Keratinocyte (primary cell): Measurements from ENCODE around the gene NSG2. TPM values are rescaled to one million over a fixed set of nuclear protein-coding genes. Genes with fewer than 3 reads are reported as not detected.

Source experiments
- DNase-seq: peaks from one replicate; pipeline ENCODE4 v3.0.0-alpha.2; 2011; ENCODE audit warnings: low read depth, missing footprints, low spot score
- FAIRE-seq: peaks from 2 replicates; lab custom pipeline; 2011; peaks lifted over from hg19 to GRCh38; lab: Jason Lieb, UNC
- H2AFZ ChIP-seq: 2 replicates; pipeline ENCODE4 v1.6.0; 2012; ENCODE audit warnings: low read length, control low read depth, inconsistent platforms; ENCODE audit not compliant: control insufficient read depth
- H3K27ac ChIP-seq: 2 replicates; pipeline ENCODE4 v1.5.1; 2011; ENCODE audit warnings: low read length; ENCODE audit not compliant: control insufficient read depth, insufficient read depth
- H3K27me3 ChIP-seq: 3 replicates; pipeline ENCODE4 v1.6.0; 2011; ENCODE audit warnings: low read length; ENCODE audit not compliant: control insufficient read depth, insufficient read depth; ENCODE audit errors: extremely low read depth
- H3K36me3 ChIP-seq, 2 experiments: 2 replicates in 1 of 2; 3 replicates in 1 of 2; pipeline ENCODE4 v1.5.1; 2011; ENCODE audit warnings: low read length in 2 of 2, mild to moderate bottlenecking in 1 of 2; ENCODE audit not compliant: control insufficient read depth in 2 of 2, insufficient read depth in 2 of 2; ENCODE audit errors: extremely low read depth in 1 of 2
- H3K4me1 ChIP-seq: 3 replicates; pipeline ENCODE4 v1.5.1; 2011; ENCODE audit warnings: low read length; ENCODE audit not compliant: control insufficient read depth, insufficient read depth; ENCODE audit errors: extremely low read depth
- H3K4me2 ChIP-seq: 3 replicates; pipeline ENCODE4 v1.6.0; 2011; ENCODE audit warnings: low read depth, low read length; ENCODE audit not compliant: control insufficient read depth, insufficient read depth; ENCODE audit errors: extremely low read depth
- H3K4me3 ChIP-seq, 3 experiments: fragments of 200-600 bp in 1 of 3; sonication (generic) in 1 of 3; 2 replicates in 2 of 3; 3 replicates in 1 of 3; pipeline ENCODE4 v1.5.1; 2011 to 2016; ENCODE audit warnings: low read length in 3 of 3, mild to moderate bottlenecking in 3 of 3, control low read depth in 2 of 3, inconsistent platforms in 1 of 3, low read depth in 1 of 3, mixed read lengths in 1 of 3, mixed run types in 1 of 3, moderate library complexity in 1 of 3; ENCODE audit not compliant: control insufficient read depth in 2 of 3, insufficient read depth in 2 of 3; ENCODE audit errors: extremely low read depth in 1 of 3
- H3K79me2 ChIP-seq: 2 replicates; pipeline ENCODE4 v1.6.0; 2012; ENCODE audit warnings: low read length; ENCODE audit not compliant: control insufficient read depth, insufficient read depth
- H3K9ac ChIP-seq: 3 replicates; pipeline ENCODE4 v1.6.0; 2011; ENCODE audit warnings: low read length; ENCODE audit not compliant: control insufficient read depth, insufficient read depth; ENCODE audit errors: extremely low read depth
- H3K9me1 ChIP-seq: 3 replicates; pipeline ENCODE4 v1.6.0; 2011; ENCODE audit warnings: low read length; ENCODE audit not compliant: control insufficient read depth, insufficient read depth; ENCODE audit errors: extremely low read depth
- H3K9me3 ChIP-seq: 2 replicates; pipeline ENCODE4 v1.5.1; 2012; ENCODE audit warnings: low read depth, low read length; ENCODE audit not compliant: control insufficient read depth
- H4K20me1 ChIP-seq: 3 replicates; pipeline ENCODE4 v1.6.0; 2011; ENCODE audit warnings: low read length; ENCODE audit not compliant: control insufficient read depth, insufficient read depth; ENCODE audit errors: extremely low read depth
- CTCF ChIP-seq, 3 experiments: IDR thresholded peaks in 1 of 3; conservative IDR thresholded peaks in 1 of 3; optimal IDR thresholded peaks in 1 of 3; 2 replicates in 2 of 3; 3 replicates in 1 of 3; pipeline versions ENCODE3 to v1.5.1; 2011; ENCODE audit warnings: low read length in 3 of 3, mild to moderate bottlenecking in 3 of 3, moderate library complexity in 2 of 3, control low read depth in 1 of 3, inconsistent platforms in 1 of 3; ENCODE audit not compliant: insufficient read depth in 2 of 3; ENCODE audit errors: extremely low read depth in 1 of 3
- EZH2 ChIP-seq: IDR thresholded peaks from one replicate; pipeline ENCODE4 v1.6.1; 2012; ENCODE audit warnings: inconsistent platforms, mild to moderate bottlenecking, low read length, moderate library complexity
- dilution Hi-C: fragments of 300-500 bp; cut with MboI; formaldehyde crosslinking; loops from one replicate; pipeline ENCODE4 v1.7.0; 2020; ENCODE audit warnings: low sequenced_read_pairs; ENCODE audit not compliant: extremely low pct_ligation_motif_present
- polyA minus RNA-seq, 3 experiments: library from RNA; depleted of rRNA, polyadenylated mRNA; stranded (reverse); fragments of >200 nt; gene quantifications; 1 replicate in 1 of 3; 2 replicates in 1 of 3; 3 replicates in 1 of 3; pipeline ENCODE4 v1.2.3, GENCODE V29; 2011
- polyA plus RNA-seq, 5 experiments: library from polyadenylated mRNA; depleted of rRNA in 3 of 5; stranded (reverse) in 3 of 5; stranded (forward) in 1 of 5; unstranded in 1 of 5; fragments of >200 nt; gene quantifications; 1 replicate in 1 of 5; 2 replicates in 3 of 5; 3 replicates in 1 of 5; pipeline versions ENCODE4 v1.2.1 to v1.2.3, GENCODE V29; 2011 to 2012; ENCODE audit warnings: missing spikeins in 2 of 5, low read depth in 1 of 5, low replicate concordance in 1 of 5

Gene NSG2
- polyA plus RNA-seq, result 0.09 TPM in 1 of 3 replicates, not detected in the others
- polyA plus RNA-seq (2011; ENCODE audit: low read depth), result 0.26 TPM
- polyA plus RNA-seq (2011; cell fraction: cytosol; rRNA removed), result not detected in 2 replicates
- polyA plus RNA-seq (2011; cell fraction: nucleus; rRNA removed), result 0.09 and 0.76 TPM in 2 replicates
- polyA plus RNA-seq (2012; ENCODE audit: low replicate concordance), result 0.16 TPM in 1 of 2 replicates, not detected in the other
- not detected in 3 replicates for polyA minus RNA-seq
- not detected for polyA minus RNA-seq (2011; cell fraction: cytosol; rRNA and poly(A)+ RNA removed)
- not detected in 2 replicates for polyA minus RNA-seq (2011; cell fraction: nucleus; rRNA and poly(A)+ RNA removed)

GRCh38 chr5:174045470-174046025 lies at the start of gene NSG2:
TSS of gene NSG2 (plus strand) at chr5:174045706. CDS start at chr5:174046756, 1,050 bp downstream.
- no peak for FAIRE-seq
- dilution Hi-C loops, result no loop called here
- peak; percentile 37 to 76 (median 71) for TF ChIP-seq CTCF (optimal IDR thresholded peaks at IDR 0.05 in 1 of 3, IDR thresholded peaks at IDR 0.05 in 1 of 3, conservative IDR thresholded peaks at IDR 0.05 in 1 of 3; ENCODE audit: extremely low read depth in 1 of 3, insufficient read depth in 2 of 3, low read length in 3 of 3)
- no peak for TF ChIP-seq EZH2

GRCh38 chr5:173997331-173997730 lies 48.2 kb upstream of the NSG2 start:
- Histone ChIP-seq H3K4me1 (no peaks in the 10 kb centered on the region), H3K9ac (no peak overlapping the region), H2AFZ (no peak overlapping the region), H4K20me1 (no peaks in the 10 kb centered on the region), H3K27me3 (no peaks in the 10 kb centered on the region), H3K4me2 (no peak overlapping the region), H3K36me3 (no peaks in the 10 kb centered on the region), H3K27ac (no peak overlapping the region), H3K4me3 (no peak overlapping the region), H3K9me3 (no peaks in the 10 kb centered on the region), H3K9me1 (no peaks in the 10 kb centered on the region), H3K79me2 (no peaks in the 10 kb centered on the region)
- FAIRE-seq (no peak), DNase-seq (no peak)
- dilution Hi-C loops, result no loop called here
- TF ChIP-seq CTCF (optimal IDR thresholded peaks at IDR 0.05 in 1 of 3, IDR thresholded peaks at IDR 0.05 in 1 of 3, conservative IDR thresholded peaks at IDR 0.05 in 1 of 3; ENCODE audit: extremely low read depth in 1 of 3, insufficient read depth in 2 of 3, low read length in 3 of 3) (no peak), EZH2 (no peak)

More at GRCh38 chr5:174045470-174046025, at the start of gene NSG2:
- Histone ChIP-seq H3K4me3 (no peak within 1 kb of the TSS), H3K9ac (no peak within 1 kb of the TSS), H3K4me1 (no peaks in the 10 kb centered on the region), H3K27me3 (no peaks in the 10 kb centered on the region), H3K4me2 (no peak within 1 kb of the TSS), H3K27ac (no peak within 1 kb of the TSS), H3K79me2 (no peaks in the 10 kb centered on the region), H3K9me3 (no peaks in the 10 kb centered on the region), H3K36me3 (no peaks in the 10 kb centered on the region), H2AFZ (no peak within 1 kb of the TSS), H3K9me1 (no peaks in the 10 kb centered on the region), H4K20me1 (no peaks in the 10 kb centered on the region)
- DNase-seq, result peak; percentile 23
